Lower leg skin (tissue), 3 donors: ENCODE results near the gene KLK4.

Experiments
- CTCF ChIP-seq, 3 donors: fragments of 450-650 bp; IDR thresholded peaks; one replicate each; pipeline ENCODE4 v1.5.1; 2016; ENCODE audit warnings: antibody characterized with exemption in 3 of 3, mild to moderate bottlenecking in 3 of 3, moderate library complexity in 2 of 3
- POLR2A ChIP-seq, 2 donors: fragments of 450-650 bp; IDR thresholded peaks; one replicate each; pipeline ENCODE4 v1.6.1; 2016 to 2017; ENCODE audit warnings: antibody characterized with exemption in 2 of 2, mild to moderate bottlenecking in 1 of 2, moderate library complexity in 1 of 2

GRCh38 chr19:50878851-50879250, 32.3 kb downstream of the KLK4 start:
- TF ChIP-seq CTCF (IDR thresholded peaks at IDR 0.05) (no peak), POLR2A (IDR thresholded peaks at IDR 0.05) (no peak)
